GM18951 (cell line): ENCODE measurements around the gene DDX41.
"Not testable (repeated sequence)": the region's sequence is repeated elsewhere in the genome, so short reads cannot be mapped to it uniquely, and the experiment has no call there.

Source experiments
- POLR2A ChIP-seq: IDR thresholded peaks from 4 replicates; pipeline ENCODE4 v1.6.1; 2011; ENCODE audit warnings: mild to moderate bottlenecking; ENCODE audit not compliant: insufficient read length, insufficient read depth; ENCODE audit errors: extremely low read depth
- in situ Hi-C: fragments of 300-500 bp; cut with MboI; formaldehyde crosslinking; loops from one replicate; pipeline ENCODE4 v1.12.0; 2022; ENCODE audit warnings: low sequenced_read_pairs, mixed read lengths, inconsistent platforms; ENCODE audit not compliant: unreplicated experiment

DDX41 gene

DNA sequence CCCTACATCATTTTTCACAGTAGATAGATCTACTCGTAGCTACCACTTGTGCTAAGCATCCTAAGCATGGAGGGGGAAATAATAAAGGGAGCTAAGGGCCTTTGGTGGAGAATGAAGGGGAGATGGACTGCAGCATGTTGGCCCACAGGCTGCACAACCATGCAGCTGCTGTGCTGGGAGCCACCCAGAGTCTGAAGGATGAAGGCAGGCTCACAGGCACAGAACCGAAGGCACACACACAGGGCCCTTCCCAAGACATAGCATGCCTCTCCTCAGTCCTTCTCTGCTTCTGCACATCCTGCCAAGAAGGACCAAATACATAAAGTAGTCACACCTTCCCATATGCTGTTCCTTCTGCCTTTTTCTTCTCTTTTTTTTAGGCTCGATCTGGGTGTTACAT is 31.0 kb upstream of the DDX41 start:
- TF ChIP-seq POLR2A = no peak
- in situ Hi-C loops = no loop called here

DNA sequence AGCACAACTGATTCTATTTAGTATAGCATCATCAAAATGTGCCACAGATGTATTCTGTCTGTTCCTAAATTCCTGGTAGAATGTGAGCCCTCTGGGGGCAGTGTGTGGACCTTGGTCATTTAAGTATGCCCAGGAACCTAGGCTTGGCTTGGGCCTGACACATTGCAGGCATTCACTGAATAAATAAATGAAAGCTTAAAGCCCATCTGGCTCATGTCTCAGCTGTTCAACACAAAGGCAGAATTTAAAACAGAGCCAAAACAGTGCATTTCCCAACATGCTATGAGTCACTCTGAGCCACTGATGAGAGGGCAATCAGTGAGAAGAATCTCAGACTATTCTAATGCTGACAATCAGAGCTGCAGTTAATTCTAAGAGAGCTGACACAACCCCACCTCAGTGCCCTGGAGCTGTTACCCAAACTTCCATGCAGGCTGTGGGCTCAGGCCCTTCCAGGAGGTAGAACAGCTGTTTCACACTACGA is 29.5 kb upstream of the DDX41 start:
- TF ChIP-seq POLR2A = no peak
- in situ Hi-C loops = no loop called here

- no peak for TF ChIP-seq POLR2A
- in situ Hi-C loops = no loop called here
Observed at GRCh38 chr5:177545487-177546257, 28.9 kb upstream of the DDX41 start.

DNA sequence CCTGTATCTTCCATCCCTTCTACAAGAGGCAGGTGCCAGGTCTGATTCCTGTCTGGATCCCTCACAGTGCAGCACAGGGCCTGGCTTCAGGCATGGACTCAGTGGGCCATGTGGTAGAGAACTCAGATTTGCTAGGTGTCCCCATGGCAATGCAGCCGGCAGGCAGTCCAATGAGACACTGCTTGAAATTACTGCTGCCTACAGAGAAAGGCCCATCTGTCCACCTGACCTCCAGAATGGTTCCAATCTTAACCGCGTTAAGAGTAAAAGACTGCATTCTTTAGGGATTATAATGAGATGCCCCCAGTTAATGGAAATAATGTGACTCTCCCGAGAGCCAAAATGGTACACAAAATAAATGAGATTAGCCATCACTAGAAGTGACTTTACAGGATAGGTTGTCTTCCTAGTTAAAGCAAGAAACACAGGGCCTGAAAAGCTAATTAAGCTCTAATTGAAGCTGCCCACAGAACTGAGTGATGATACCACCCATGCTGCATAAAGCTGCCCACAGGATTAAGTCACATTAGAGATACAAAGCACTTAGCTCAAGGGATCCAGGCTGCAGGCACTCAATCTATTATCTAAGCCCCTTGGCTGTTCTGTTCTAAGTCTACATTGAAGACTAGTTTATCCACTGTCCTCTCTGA is 26.2 kb upstream of the DDX41 start:
- in situ Hi-C loops = no loop called here
- TF ChIP-seq POLR2A = no peak

- TF ChIP-seq POLR2A = no peak
- in situ Hi-C loops = no loop called here
Observed at GRCh38 chr5:177540438-177540837, 23.7 kb upstream of the DDX41 start.

DNA sequence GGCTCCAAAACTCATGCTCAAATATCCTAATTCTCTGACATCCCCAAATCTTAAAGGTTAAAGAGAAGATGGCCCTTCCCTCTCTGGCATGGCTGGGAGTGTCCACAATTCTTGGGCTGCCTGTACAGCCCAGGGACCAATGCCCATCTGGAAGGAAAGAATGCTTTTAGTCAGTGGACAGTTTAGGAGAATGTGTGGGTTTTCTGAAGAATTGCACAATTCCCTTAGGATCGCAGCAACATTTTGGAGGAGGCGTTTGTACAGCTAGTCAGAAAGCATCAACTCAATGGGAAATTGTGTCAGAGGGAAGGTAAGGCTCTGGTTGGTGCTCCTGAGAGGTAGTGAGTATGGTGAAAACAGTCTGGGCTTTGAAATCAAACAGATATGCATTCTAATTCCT is 22.6 kb upstream of the DDX41 start:
- TF ChIP-seq POLR2A = no peak
- in situ Hi-C loops = no loop called here

DNA sequence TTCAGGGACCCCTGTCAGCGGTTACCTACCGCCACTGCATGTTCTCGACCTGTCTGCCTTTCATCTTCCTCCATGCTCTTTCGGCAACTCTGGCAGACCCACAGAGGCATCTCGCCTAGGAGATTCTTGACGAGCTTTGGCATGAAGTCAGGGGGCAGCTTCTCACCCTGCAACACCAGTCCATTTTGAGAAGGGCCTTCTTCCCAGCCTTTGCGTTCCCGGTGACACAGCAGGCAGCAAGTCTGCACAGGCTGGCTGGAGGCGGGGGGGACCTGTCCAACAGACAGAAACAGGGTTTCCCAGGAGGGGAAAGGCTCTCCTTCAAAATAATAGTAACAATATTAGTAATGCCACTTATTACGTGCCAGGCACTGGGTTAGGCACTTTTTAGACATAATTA is 22.1 kb upstream of the DDX41 start:
- no peak for TF ChIP-seq POLR2A

DNA sequence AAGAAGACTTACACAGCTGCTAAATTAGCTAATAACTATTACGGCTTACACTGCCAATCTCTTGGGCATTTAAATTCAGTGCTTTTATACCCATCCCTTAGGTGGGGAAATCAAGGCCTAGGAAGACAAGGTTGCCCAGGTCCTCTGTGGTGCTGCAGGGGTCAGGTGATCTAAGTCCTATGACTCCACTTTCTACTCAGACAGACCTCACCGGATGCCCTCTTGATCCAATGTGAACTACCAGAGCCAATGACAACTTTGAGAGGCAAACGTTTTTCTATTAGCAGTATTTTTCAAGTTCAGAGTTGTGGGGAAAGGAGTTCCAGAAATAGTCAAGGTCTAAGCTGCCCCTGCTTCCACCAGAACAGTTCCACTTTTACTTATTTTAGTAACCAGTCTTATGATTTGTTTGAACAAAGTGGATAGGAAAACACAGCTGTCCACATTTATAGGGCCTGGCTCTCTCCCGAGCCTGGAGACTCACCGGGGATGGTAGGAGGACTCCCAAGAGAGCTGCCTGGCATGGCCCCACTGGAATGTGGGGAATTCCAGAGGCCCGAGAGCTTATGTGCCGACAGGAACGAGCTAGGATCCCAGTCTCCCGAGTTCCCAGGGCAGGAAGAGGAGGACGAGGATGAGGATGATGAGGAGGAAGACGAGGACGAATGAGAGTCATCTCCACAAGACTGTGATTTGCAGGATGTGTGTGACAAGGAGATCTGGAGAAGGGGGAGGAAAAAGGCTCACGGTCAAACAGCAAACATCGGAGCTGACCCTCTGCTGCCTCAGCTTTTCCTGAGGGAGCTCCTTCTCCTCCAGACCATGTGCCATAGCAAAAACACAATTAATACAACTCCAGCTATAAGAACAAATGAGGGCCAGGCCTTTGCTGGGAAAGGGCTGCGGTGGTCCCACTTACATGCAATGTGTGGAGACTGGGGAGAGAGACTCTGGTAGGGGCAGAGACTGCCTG is 20.9 kb upstream of the DDX41 start:
- in situ Hi-C loops = no loop called here
- no peak for TF ChIP-seq POLR2A

More for the DNA sequence above, 22.1 kb upstream of the DDX41 start:
- in situ Hi-C loops = no loop called here

DNA sequence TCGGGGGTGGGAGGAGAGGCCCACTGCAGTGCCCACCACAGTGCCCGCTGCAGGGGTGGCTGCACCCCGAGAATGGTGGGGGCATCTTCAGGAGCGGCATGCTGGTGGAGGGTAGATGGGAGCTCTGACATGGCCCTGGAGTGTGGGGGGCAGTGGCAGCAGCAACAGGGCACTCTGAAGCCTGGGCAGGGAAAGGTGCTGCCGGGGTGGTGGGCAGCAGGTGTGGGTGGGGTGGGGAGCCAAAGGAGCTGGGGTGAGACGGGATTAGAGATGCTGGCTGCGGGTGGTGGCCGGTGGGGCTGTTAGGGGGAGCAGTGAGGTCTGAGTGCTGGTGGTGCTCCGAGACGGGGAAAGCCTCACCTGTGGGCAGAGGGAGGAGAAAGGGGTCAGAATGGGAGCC is 19.6 kb upstream of the DDX41 start:
- in situ Hi-C loops = no loop called here
- TF ChIP-seq POLR2A = no peak

- no peak for TF ChIP-seq POLR2A
- in situ Hi-C loops = no loop called here
Observed at GRCh38 chr5:177535125-177535524, 18.4 kb upstream of the DDX41 start.

- in situ Hi-C loops = not testable (repeated sequence)
Observed at GRCh38 chr5:177534433-177534832, 17.7 kb upstream of the DDX41 start.

- in situ Hi-C loops = no loop called here
- no peak for TF ChIP-seq POLR2A
Observed at GRCh38 chr5:177531209-177531940, 14.6 kb upstream of the DDX41 start.

DNA sequence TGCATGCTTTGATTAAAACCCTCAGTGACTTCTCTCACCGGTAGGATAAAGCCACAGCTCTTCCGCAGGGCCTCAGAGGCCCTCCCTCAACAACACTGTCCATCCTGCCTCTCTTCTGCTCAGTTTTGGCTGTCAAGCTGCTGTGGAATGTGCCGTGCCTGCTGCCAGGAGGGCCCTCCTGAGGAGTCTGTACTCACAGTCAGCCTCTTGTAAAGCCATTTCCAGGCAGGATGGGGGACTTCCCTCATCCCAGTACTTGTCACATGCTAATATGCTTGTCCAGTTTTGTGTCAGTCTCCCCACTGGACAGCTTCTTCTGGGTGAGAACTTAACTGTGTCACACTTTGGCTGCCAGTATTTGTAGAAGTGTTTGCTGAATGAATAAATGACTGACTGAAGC is 13.9 kb upstream of the DDX41 start:
- TF ChIP-seq POLR2A = no peak
- in situ Hi-C loops = no loop called here
